GM12801 (cell line): ENCODE results near the gene ADPRM.

Source experiments
- CTCF ChIP-seq: IDR thresholded peaks from one replicate; pipeline ENCODE4 v1.5.1; 2011; ENCODE audit warnings: control low read depth; ENCODE audit not compliant: insufficient read length; ENCODE audit errors: extremely low read depth

ADPRM gene

GRCh38 chr17:10738521-10739258, 41.3 kb downstream of the ADPRM start:
- no peak for TF ChIP-seq CTCF

GRCh38 chr17:10739386-10739785, 42.0 kb downstream of the ADPRM start:
- no peak for TF ChIP-seq CTCF

- TF ChIP-seq CTCF: no peak
These were observed 44.2 kb downstream of the ADPRM start for GRCh38 chr17:10741416-10742135.

- TF ChIP-seq CTCF: no peak
These were observed 45.0 kb downstream of the ADPRM start for GRCh38 chr17:10742431-10742830.

GRCh38 chr17:10743316-10744009, 46.1 kb downstream of the ADPRM start:
- no peak for TF ChIP-seq CTCF

- no peak for TF ChIP-seq CTCF
These were observed 47.2 kb downstream of the ADPRM start for GRCh38 chr17:10744501-10745000.

GRCh38 chr17:10745231-10745630, 47.8 kb downstream of the ADPRM start:
- no peak for TF ChIP-seq CTCF
